H1 (cell line): ENCODE data around the gene NR5A1. TPM values are rescaled to one million over a fixed set of nuclear protein-coding genes. Genes with fewer than 3 reads are reported as not detected.

Experiments
- CTCF ChIA-PET: fragments of 300-600 bp; sonication (Branson Sonifier 250); formaldehyde crosslinking; loops from one replicate; lab custom pipeline; 2021; ENCODE audit not compliant: partially characterized antibody; lab: Charles Lee
- POLR2A ChIA-PET: fragments of 300-600 bp; sonication (Branson Sonifier 250); formaldehyde crosslinking; loops from one replicate; lab custom pipeline; 2021; ENCODE audit warnings: inconsistent platforms; ENCODE audit not compliant: partially characterized antibody; lab: Charles Lee
- DNase-seq, 2 experiments: peaks; one replicate each; pipeline versions ENCODE4 v3.0.0 to v3.0.0-alpha.2; 2010 to 2022; ENCODE audit warnings: low spot score in 2 of 2, low read depth in 1 of 2, mixed read lengths in 1 of 2
- FAIRE-seq: peaks from 2 replicates; lab custom pipeline; 2011; peaks lifted over from hg19 to GRCh38; lab: Jason Lieb, UNC
- H2AFZ ChIP-seq: 2 replicates; pipeline ENCODE4 v1.8.1; 2012; ENCODE audit warnings: low read length, inconsistent platforms
- H2AK5ac ChIP-seq: 2 replicates; pipeline ENCODE4 v1.6.1; 2013; ENCODE audit warnings: low read depth, low read length
- H2BK120ac ChIP-seq: replicated peaks from 2 replicates; pipeline ENCODE3; 2013; ENCODE audit warnings: low read depth, low read length, inconsistent platforms
- H2BK12ac ChIP-seq: 2 replicates; pipeline ENCODE4 v1.6.1; 2013; ENCODE audit warnings: low read depth, low read length
- H2BK15ac ChIP-seq: 2 replicates; pipeline ENCODE4 v1.6.1; 2013; ENCODE audit warnings: low read length
- H2BK20ac ChIP-seq: 2 replicates; pipeline ENCODE4 v1.6.1; 2013; ENCODE audit warnings: low read length
- H2BK5ac ChIP-seq: 2 replicates; pipeline ENCODE4 v1.6.1; 2013; ENCODE audit warnings: low read depth, low read length
- H3K14ac ChIP-seq: 2 replicates; pipeline ENCODE4 v1.6.1; 2013; ENCODE audit warnings: inconsistent platforms; ENCODE audit not compliant: insufficient read length
- H3K18ac ChIP-seq: 2 replicates; pipeline ENCODE4 v1.6.1; 2013; ENCODE audit warnings: low read length; ENCODE audit errors: extremely low read depth
- H3K23ac ChIP-seq: 2 replicates; pipeline ENCODE4 v1.6.1; 2013; ENCODE audit warnings: inconsistent platforms; ENCODE audit not compliant: insufficient read length
- H3K23me2 ChIP-seq: 2 replicates; pipeline ENCODE4 v1.6.1; 2013; ENCODE audit warnings: low read depth, low read length
- H3K27ac ChIP-seq: 2 replicates; pipeline ENCODE4 v1.6.1; 2011; ENCODE audit warnings: low read depth, low read length, inconsistent platforms
- H3K27me3 ChIP-seq, 4 experiments: replicated peaks in 1 of 4; 1 replicate in 1 of 4; 2 replicates in 3 of 4; pipeline versions ENCODE4 v1.6.1 to v1.8.1; 2011 to 2013; ENCODE audit warnings: low read length in 3 of 4, mild to moderate bottlenecking in 3 of 4, inconsistent platforms in 2 of 4, mixed read lengths in 2 of 4, moderate library complexity in 1 of 4; ENCODE audit not compliant: control insufficient read depth in 3 of 4, insufficient read depth in 3 of 4; ENCODE audit errors: extremely low read depth in 1 of 4
- H3K36me3 ChIP-seq, 4 experiments: 2 replicates each; pipeline versions ENCODE4 v1.6.1 to v1.8.1; 2011 to 2013; ENCODE audit warnings: mild to moderate bottlenecking in 4 of 4, low read length in 3 of 4, moderate library complexity in 2 of 4, control low read depth in 1 of 4, inconsistent platforms in 1 of 4; ENCODE audit not compliant: insufficient read depth in 4 of 4, control insufficient read depth in 2 of 4
- H3K4ac ChIP-seq: replicated peaks from 2 replicates; pipeline ENCODE3; 2013; ENCODE audit warnings: low read length, low read depth, mixed read lengths, inconsistent platforms; ENCODE audit not compliant: insufficient read length
- H3K4me1 ChIP-seq, 4 experiments: replicated peaks in 1 of 4; 1 replicate in 1 of 4; 2 replicates in 3 of 4; pipeline versions ENCODE4 v1.6.1 to v1.8.1; 2011 to 2013; ENCODE audit warnings: low read length in 3 of 4, inconsistent platforms in 2 of 4, mixed read lengths in 1 of 4; ENCODE audit not compliant: insufficient read depth in 4 of 4, control insufficient read depth in 3 of 4
- H3K4me2 ChIP-seq, 2 experiments: 2 replicates each; pipeline versions ENCODE4 v1.6.1 to v1.8.1; 2011 to 2013; ENCODE audit warnings: low read depth in 2 of 2, low read length in 2 of 2, control low read depth in 1 of 2, inconsistent platforms in 1 of 2, mild to moderate bottlenecking in 1 of 2; ENCODE audit not compliant: insufficient read depth in 1 of 2
- H3K4me3 ChIP-seq, 4 experiments: fragments of 200-600, 300-600 bp in 1 of 4; sonication (generic), shearing (Covaris generic), sonication (Bioruptor Twin) in 1 of 4; 2 replicates each; pipeline versions ENCODE4 v1.5.1 to v1.8.1; 2011 to 2016; ENCODE audit warnings: low read length in 4 of 4, low read depth in 3 of 4, control low read depth in 2 of 4, inconsistent platforms in 2 of 4, mild to moderate bottlenecking in 2 of 4, mixed read lengths in 1 of 4, moderate library complexity in 1 of 4; ENCODE audit not compliant: insufficient read depth in 2 of 4; ENCODE audit errors: extremely low read depth in 1 of 4
- H3K56ac ChIP-seq: replicated peaks from 2 replicates; pipeline ENCODE3; 2013; ENCODE audit warnings: low read depth, mild to moderate bottlenecking, mixed read lengths, low read length, inconsistent platforms; ENCODE audit not compliant: insufficient read length
- H3K79me1 ChIP-seq: 2 replicates; pipeline ENCODE4 v1.6.1; 2013; ENCODE audit warnings: low read depth, low read length, control low read depth
- H3K79me2 ChIP-seq, 2 experiments: 2 replicates each; pipeline versions ENCODE4 v1.6.1 to v1.8.1; 2012 to 2013; ENCODE audit warnings: low read length in 2 of 2, mild to moderate bottlenecking in 2 of 2, inconsistent platforms in 1 of 2; ENCODE audit not compliant: insufficient read depth in 2 of 2, control insufficient read depth in 1 of 2
- H3K9ac ChIP-seq, 4 experiments: replicated peaks in 1 of 4; 1 replicate in 1 of 4; 2 replicates in 3 of 4; pipeline versions ENCODE4 v1.6.1 to v1.8.1; 2011 to 2013; ENCODE audit warnings: low read depth in 3 of 4, low read length in 3 of 4, control low read depth in 2 of 4, mild to moderate bottlenecking in 2 of 4, moderate library complexity in 2 of 4, inconsistent platforms in 1 of 4; ENCODE audit errors: extremely low read depth in 1 of 4
- H3K9me3 ChIP-seq, 2 experiments: 2 replicates each; pipeline versions ENCODE4 v1.6.1 to v1.8.1; 2012 to 2013; ENCODE audit warnings: mild to moderate bottlenecking in 2 of 2, moderate library complexity in 2 of 2, control low read depth in 1 of 2, inconsistent platforms in 1 of 2, low read depth in 1 of 2, low read length in 1 of 2, mixed read lengths in 1 of 2; ENCODE audit not compliant: insufficient read depth in 2 of 2
- H4K20me1 ChIP-seq, 2 experiments: replicated peaks in 1 of 2; 2 replicates each; pipeline versions ENCODE3 to v1.8.1; 2011 to 2013; ENCODE audit warnings: inconsistent platforms in 2 of 2, low read length in 2 of 2, mild to moderate bottlenecking in 1 of 2; ENCODE audit not compliant: insufficient read depth in 2 of 2, control insufficient read depth in 1 of 2
- H4K5ac ChIP-seq: 2 replicates; pipeline ENCODE4 v1.6.1; 2013; ENCODE audit warnings: low read length, low read depth, mixed read lengths, inconsistent platforms; ENCODE audit not compliant: insufficient read length
- H4K8ac ChIP-seq: 2 replicates; pipeline ENCODE4 v1.8.0; 2013; ENCODE audit warnings: mild to moderate bottlenecking, moderate library complexity, low read length, inconsistent platforms; ENCODE audit not compliant: insufficient read depth; ENCODE audit errors: extremely low read depth
- H4K91ac ChIP-seq: replicated peaks from 2 replicates; pipeline ENCODE3; 2013; ENCODE audit warnings: low read length, mixed read lengths, inconsistent platforms; ENCODE audit not compliant: insufficient read length
- ATF2 ChIP-seq: IDR thresholded peaks from 2 replicates; pipeline ENCODE4 v1.6.1; 2012; ENCODE audit warnings: low read length, inconsistent platforms
- BRCA1 ChIP-seq: IDR thresholded peaks from 2 replicates; pipeline ENCODE4 v1.6.1; 2012; ENCODE audit warnings: low read depth, low read length, improper control_type of control experiment
- CBX8 ChIP-seq: fragments of 300-800, 300-1000 bp; sonication (generic); IDR thresholded peaks from 2 replicates; pipeline ENCODE4 v1.7.1; 2016; ENCODE audit warnings: low read depth, low read length, borderline replicate concordance
- CREB1 ChIP-seq: IDR thresholded peaks from 2 replicates; pipeline ENCODE4 v1.6.1; 2012; ENCODE audit warnings: inconsistent platforms
- KDM5A ChIP-seq: fragments of 200-600 bp; IDR thresholded peaks from 2 replicates; pipeline ENCODE4 v1.7.1; 2012; ENCODE audit warnings: mild to moderate bottlenecking, low read length, inconsistent platforms, mixed read lengths
- MAX ChIP-seq: IDR thresholded peaks from 2 replicates; pipeline ENCODE4 v1.6.1; 2012; ENCODE audit warnings: inconsistent platforms
- NANOG ChIP-seq: IDR thresholded peaks from 2 replicates; pipeline ENCODE4 v1.6.1; 2011; ENCODE audit warnings: low read length, low read depth, mild to moderate bottlenecking, inconsistent platforms; ENCODE audit not compliant: insufficient read depth, poor library complexity, severe bottlenecking
- SIRT6 ChIP-seq: IDR thresholded peaks from one replicate; pipeline ENCODE4 v1.7.1; 2012; ENCODE audit warnings: low read length, inconsistent platforms
- TAF1 ChIP-seq: IDR thresholded peaks from 2 replicates; pipeline ENCODE4 v1.6.1; 2011; ENCODE audit warnings: mild to moderate bottlenecking, low read depth, low read length
- TBP ChIP-seq: IDR thresholded peaks from 2 replicates; pipeline ENCODE4 v1.6.1; 2011; ENCODE audit warnings: low read depth, low read length, improper control_type of control experiment
- WGBS, 2 experiments: shearing (Covaris generic) in 1 of 2; methylation state at CpG; one replicate each; pipeline versions ENCODE4 v1.1.6 to v1.1.7; 2013 to 2015; ENCODE audit warnings: low lambda C conversion rate in 2 of 2, mixed read lengths in 2 of 2, inconsistent platforms in 1 of 2, low coverage in 1 of 2, missing lambda C conversion rate in 1 of 2; ENCODE audit not compliant: insufficient replicate concordance in 2 of 2, insufficient coverage in 1 of 2, insufficient read length in 1 of 2; ENCODE audit errors: extremely low coverage in 1 of 2, missing lambda C conversion rate in 1 of 2; 5-methylcytosine and 5-hydroxymethylcytosine counted together
- polyA plus RNA-seq, 7 experiments: library from polyadenylated mRNA; depleted of rRNA in 3 of 7; stranded (reverse) in 5 of 7; unstranded in 2 of 7; fragments of >200 nt in 5 of 7; fragments of 200-250 nt in 2 of 7; gene quantifications; 1 replicate in 5 of 7; 2 replicates in 1 of 7; 4 replicates in 1 of 7; pipeline versions ENCODE4 v1.2.1 to v1.2.3, GENCODE V29; 2011 to 2013; ENCODE audit warnings: missing spikeins in 2 of 7, mixed read lengths in 2 of 7
- total RNA-seq: library from RNA; stranded (reverse); fragmentation: NEBNext Ultra II Directional; extraction: Animal tissue kit (Norgen Biotek cat#: 25700); gene quantifications from 2 replicates; pipeline ENCODE4 v1.2.1, GENCODE V29; 2021

Gene NR5A1
- total and polyA plus RNA-seq, 2 of the 8 experiments (the other 6 are each of a cell fraction or from before 2014, with no cell fraction given), result 0.29 to 0.58 TPM

DNA sequence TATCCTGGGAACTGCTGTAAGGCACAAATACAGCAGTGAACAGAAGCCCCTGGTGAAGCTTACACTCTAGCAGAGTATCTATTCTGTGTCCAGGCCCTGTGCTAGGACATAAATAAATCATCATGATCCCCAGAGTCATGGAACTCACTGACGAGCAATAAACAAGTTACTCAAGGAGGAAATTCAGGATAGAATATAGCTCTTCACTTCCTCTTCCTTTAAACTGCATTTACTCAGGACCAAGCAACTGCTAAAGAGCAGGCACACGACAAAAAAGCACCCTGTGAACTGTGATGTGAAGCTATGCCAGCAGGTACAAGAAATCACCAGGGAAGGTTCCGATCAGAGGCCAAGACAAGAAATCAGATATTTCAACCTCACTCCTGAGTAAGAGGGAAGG lies 47.8 kb upstream of the NR5A1 start:
- Histone ChIP-seq H4K91ac (no peak overlapping the region), H3K9ac (no peak overlapping the region), H3K4me1 (peaks cover 3 to 9% (median 5%) of the 10 kb centered on the region in 4 experiments; a peak in 5 of 7 replicates), H2AFZ (no peak overlapping the region), H3K27me3 (no peaks in the 10 kb centered on the region), H3K14ac (no peak overlapping the region), H4K5ac (no peak overlapping the region), H2BK120ac (no peak overlapping the region), H4K20me1 (no peaks in the 10 kb centered on the region), H3K36me3 (0 out of 8 replicates have a peak, but pooled peaks cover 0 to 3% (median 1%) of the 10 kb centered on the region in 4 experiments), H3K4me2 (no peak overlapping the region), H3K9me3 (no peaks in the 10 kb centered on the region), H3K56ac (no peak overlapping the region), H3K4me3 (no peak overlapping the region), H2AK5ac (no peak overlapping the region), H2BK12ac (no peak overlapping the region), H3K79me2 (peaks cover 2 to 33% of the 10 kb centered on the region in 2 experiments; a peak in 2 of 4 replicates), H3K23ac (no peak overlapping the region), H3K18ac (no peak overlapping the region), H2BK20ac (no peak overlapping the region), H3K23me2 (no peaks in the 10 kb centered on the region), H4K8ac (no peak overlapping the region), H3K27ac (no peak overlapping the region), H2BK15ac (no peak overlapping the region), H3K4ac (no peak overlapping the region), H2BK5ac (no peak overlapping the region), H3K79me1 (peaks cover 4% of the 10 kb centered on the region; the same call in 1 of the 2 replicates)
- TF ChIP-seq CREB1, result no peak
- TF ChIP-seq TAF1, result no peak
- TF ChIP-seq TBP, result no peak
- TF ChIP-seq NANOG, result no peak
- no peak for TF ChIP-seq SIRT6
- TF ChIP-seq MAX, result no peak
- TF ChIP-seq BRCA1, result no peak
- TF ChIP-seq CBX8, result no peak
- no peak for TF ChIP-seq ATF2
- TF ChIP-seq KDM5A, result no peak
- FAIRE-seq, result no peak
- ChIA-PET CTCF (interaction anchor here (0.5 to 1.6 kb wide), 14 partner anchors 11 to 630 kb away, joined by 3 to 13 read pairs (median 4); no protein-coding TSS in a partner anchor), POLR2A (interaction anchor here (0.7 to 1.5 kb wide), 2 partner anchors 10 to 63 kb away, joined by 3 read pairs; no protein-coding TSS in a partner anchor)
- WGBS, 2 experiments, result 95% methylated on average over 3 of the region's 3 CpGs; no CpG with 5 or more reads in 1 of the 2 experiments
- no peak for DNase-seq
